Measurements from ENCODE around the gene VRK3. TPM values are rescaled to one million over a fixed set of nuclear protein-coding genes. Genes with fewer than 3 reads are reported as not detected.

The VRK3 gene
- total RNA-seq, 1 experiment from 2014 or later = 46.3 TPM

GRCh38 chr19:49952479-49952836, 72.7 kb downstream of the VRK3 start:
- CTCF ChIA-PET = no interaction called here
- Mint-ChIP-seq H3K9me3 (ENCODE audit: unreplicated experiment) (no peaks in the 10 kb centered on the region), H3K27me3 (ENCODE audit: insufficient read depth, unreplicated experiment) (peaks cover 2% of the 10 kb centered on the region), H3K27ac (ENCODE audit: unreplicated experiment) (no peak overlapping the region), H3K4me3 (ENCODE audit: unreplicated experiment) (no peak overlapping the region), H3K4me1 (ENCODE audit: low read depth, unreplicated experiment) (no peaks in the 10 kb centered on the region), H3K36me3 (ENCODE audit: insufficient read depth, unreplicated experiment) (no peaks in the 10 kb centered on the region)
- Histone ChIP-seq H3K4me3 (ENCODE audit: low read depth, low read length) (no peak overlapping the region), H3K36me3 (ENCODE audit: control insufficient read depth, insufficient read depth, low read length) (no peaks in the 10 kb centered on the region), H3K4me1 (0 out of 2 replicates have a peak, but pooled peaks cover 4% of the 10 kb centered on the region), H3K9me3 (no peaks in the 10 kb centered on the region), H3K27me3 (replicated peaks; ENCODE audit: control insufficient read depth, insufficient read depth, low read length) (no peaks in the 10 kb centered on the region)
- TF ChIP-seq CTCF (IDR thresholded peaks at IDR 0.05; ENCODE audit: insufficient read depth in 1 of 2, low read depth in 1 of 2, low read length in 1 of 2, severe bottlenecking in 1 of 2, unreplicated experiment in 1 of 2) = no peak
- intact Hi-C loops (cut with micrococcal nuclease; ENCODE audit: unreplicated experiment) = no loop called here
- DNase-seq = no peak
- BruUV-seq (replicated peaks) = no TSS peak
- POLR2A ChIA-PET = interaction anchor here (0.6 kb wide), 1 partner anchor 23 kb away, joined by 4 read pairs; no protein-coding TSS in a partner anchor

- no peaks in the 10 kb centered on the region for H3K36me3 ChIP-seq (ENCODE audit: control insufficient read depth, insufficient read depth, low read length)
- no peak for DNase-seq
- Mint-ChIP-seq H3K9me3 (ENCODE audit: unreplicated experiment) (no peaks in the 10 kb centered on the region), H3K36me3 (ENCODE audit: insufficient read depth, unreplicated experiment) (no peaks in the 10 kb centered on the region), H3K27ac (ENCODE audit: unreplicated experiment) (no peak overlapping the region), H3K4me1 (ENCODE audit: low read depth, unreplicated experiment) (no peaks in the 10 kb centered on the region), H3K27me3 (ENCODE audit: insufficient read depth, unreplicated experiment) (peaks cover 2% of the 10 kb centered on the region), H3K4me3 (ENCODE audit: unreplicated experiment) (no peak overlapping the region)
- no peak for TF ChIP-seq CTCF (IDR thresholded peaks at IDR 0.05; ENCODE audit: insufficient read depth in 1 of 2, low read depth in 1 of 2, low read length in 1 of 2, severe bottlenecking in 1 of 2, unreplicated experiment in 1 of 2)
- BruUV-seq (replicated peaks) = no TSS peak
- 0 out of 2 replicates have a peak, but pooled peaks cover 4% of the 10 kb centered on the region for H3K4me1 ChIP-seq
- intact Hi-C loops (cut with micrococcal nuclease; ENCODE audit: unreplicated experiment) = no loop called here
- ChIA-PET POLR2A (interaction anchor here (0.6 kb wide), 1 partner anchor 22 kb away, joined by 4 read pairs; no protein-coding TSS in a partner anchor), CTCF (no interaction called here)
- no peak overlapping the region for H3K4me3 ChIP-seq (ENCODE audit: low read depth, low read length)
- no peaks in the 10 kb centered on the region for H3K9me3 ChIP-seq
- H3K27me3 ChIP-seq (replicated peaks; ENCODE audit: control insufficient read depth, insufficient read depth, low read length) = no peaks in the 10 kb centered on the region
Observed at GRCh38 chr19:49951806-49952478, 73.2 kb downstream of the VRK3 start.

GRCh38 chr19:49950956-49951526, 74.1 kb downstream of the VRK3 start:
- no TSS peak for BruUV-seq (replicated peaks)
- Mint-ChIP-seq H3K27ac (ENCODE audit: unreplicated experiment) (no peak overlapping the region), H3K9me3 (ENCODE audit: unreplicated experiment) (no peaks in the 10 kb centered on the region), H3K27me3 (ENCODE audit: insufficient read depth, unreplicated experiment) (peaks cover 2% of the 10 kb centered on the region), H3K36me3 (ENCODE audit: insufficient read depth, unreplicated experiment) (no peaks in the 10 kb centered on the region), H3K4me1 (ENCODE audit: low read depth, unreplicated experiment) (no peaks in the 10 kb centered on the region), H3K4me3 (ENCODE audit: unreplicated experiment) (no peak overlapping the region)
- no peaks in the 10 kb centered on the region for H3K9me3 ChIP-seq
- no peak for TF ChIP-seq CTCF (IDR thresholded peaks at IDR 0.05; ENCODE audit: insufficient read depth in 1 of 2, low read depth in 1 of 2, low read length in 1 of 2, severe bottlenecking in 1 of 2, unreplicated experiment in 1 of 2)
- no peaks in the 10 kb centered on the region for H3K27me3 ChIP-seq (replicated peaks; ENCODE audit: control insufficient read depth, insufficient read depth, low read length)
- H3K4me3 ChIP-seq (ENCODE audit: low read depth, low read length) = no peak overlapping the region
- DNase-seq = no peak
- H3K4me1 ChIP-seq = 0 out of 2 replicates have a peak, but pooled peaks cover 4% of the 10 kb centered on the region
- ChIA-PET CTCF (no interaction called here), POLR2A (no interaction called here)
- intact Hi-C loops (cut with micrococcal nuclease; ENCODE audit: unreplicated experiment) = no loop called here
- no peaks in the 10 kb centered on the region for H3K36me3 ChIP-seq (ENCODE audit: control insufficient read depth, insufficient read depth, low read length)

Measured in Caco-2 (cell line).